PFSK-1 (cell line): ENCODE measurements around the gene MSH5.

Experiments used
- FOXP2 ChIP-seq: optimal IDR thresholded peaks from 2 replicates; pipeline ENCODE3; 2011; ENCODE audit warnings: borderline replicate concordance, control low read depth, inconsistent platforms; ENCODE audit not compliant: insufficient read depth; ENCODE audit errors: extremely low read length, extremely low read depth
- POLR2AphosphoS5 ChIP-seq: IDR thresholded peaks from 2 replicates; pipeline ENCODE4 v1.6.1; 2012; ENCODE audit warnings: low read depth, mild to moderate bottlenecking, control low read depth, low read length, moderate library complexity
- REST ChIP-seq, 2 experiments: IDR thresholded peaks; 2 replicates each; pipeline versions ENCODE4 v1.6.1 to v1.8.0; 2011 to 2012; ENCODE audit warnings: low read depth in 2 of 2, low read length in 2 of 2, control low read depth in 1 of 2, inconsistent platforms in 1 of 2, mild to moderate bottlenecking in 1 of 2, moderate library complexity in 1 of 2; ENCODE audit not compliant: insufficient read depth in 1 of 2
- SIN3A ChIP-seq: IDR thresholded peaks from 2 replicates; pipeline ENCODE4 v1.6.1; 2012; ENCODE audit warnings: mild to moderate bottlenecking, low read length, moderate library complexity, borderline replicate concordance; ENCODE audit not compliant: insufficient read depth
- TAF1 ChIP-seq: IDR thresholded peaks from 2 replicates; pipeline ENCODE4 v1.6.1; 2012; ENCODE audit warnings: low read length, control low read depth, borderline replicate concordance; ENCODE audit not compliant: insufficient read depth

GRCh38 chr6:31778193-31778592, 38.4 kb downstream of the MSH5 start:
- TF ChIP-seq POLR2AphosphoS5 = no peak
- TF ChIP-seq REST (IDR thresholded peaks at IDR 0.05; ENCODE audit: insufficient read depth in 1 of 2, low read depth in 2 of 2, low read length in 2 of 2) = no peak
- no peak for TF ChIP-seq FOXP2
- TF ChIP-seq TAF1 = no peak
- TF ChIP-seq SIN3A = no peak
